Neuron (in vitro differentiated cells): Measurements from ENCODE around the gene MTG1.
"Not testable (repeated sequence)": the region's sequence is repeated elsewhere in the genome, so short reads cannot be mapped to it uniquely, and the experiment has no call there.

ENCODE experiments used
- H2AFZ ChIP-seq: one replicate; pipeline ENCODE4 v1.6.1; 2013; ENCODE audit warnings: low read depth, mild to moderate bottlenecking, inconsistent platforms, low read length, moderate library complexity
- H3K27me3 ChIP-seq: one replicate; pipeline ENCODE4 v1.6.1; 2013; ENCODE audit warnings: low read length; ENCODE audit not compliant: insufficient read depth
- H3K36me3 ChIP-seq: one replicate; pipeline ENCODE4 v1.6.1; 2013; ENCODE audit warnings: low read length; ENCODE audit not compliant: insufficient read depth
- H3K4me1 ChIP-seq: one replicate; pipeline ENCODE4 v1.6.1; 2013; ENCODE audit warnings: low read length; ENCODE audit not compliant: insufficient read depth
- H3K4me3 ChIP-seq: 2 replicates; pipeline ENCODE4 v1.5.1; 2013; ENCODE audit warnings: mild to moderate bottlenecking, low read length, moderate library complexity
- H3K9me3 ChIP-seq: one replicate; pipeline ENCODE4 v1.6.1; 2013; ENCODE audit warnings: low read length

MTG1 gene

GRCh38 chr10:133420579-133420978 lies 26.6 kb downstream of the MTG1 start:
- Histone ChIP-seq H3K36me3 (peaks cover 29% of the 10 kb centered on the region), H3K4me1 (no peaks in the 10 kb centered on the region)

GRCh38 chr10:133421336-133422222 lies 27.6 kb downstream of the MTG1 start:
- Histone ChIP-seq H3K27me3 (no peaks in the 10 kb centered on the region), H3K4me3 (no peak overlapping the region), H3K36me3 (peaks cover 23% of the 10 kb centered on the region), H2AFZ (no peak overlapping the region), H3K4me1 (no peaks in the 10 kb centered on the region), H3K9me3 (peaks cover 2% of the 10 kb centered on the region)

More at GRCh38 chr10:133420579-133420978, 26.6 kb downstream of the MTG1 start:
- H2AFZ ChIP-seq: no peak overlapping the region
- H3K4me3 ChIP-seq: no peak overlapping the region
- H3K27me3 ChIP-seq: no peaks in the 10 kb centered on the region
- H3K9me3 ChIP-seq: peaks cover 6% of the 10 kb centered on the region

- no peaks in the 10 kb centered on the region for H3K4me1 ChIP-seq
- H3K36me3 ChIP-seq: peaks cover 23% of the 10 kb centered on the region
- no peaks in the 10 kb centered on the region for H3K27me3 ChIP-seq
- H3K9me3 ChIP-seq: peaks cover 2% of the 10 kb centered on the region
- no peak overlapping the region for H2AFZ ChIP-seq
- H3K4me3 ChIP-seq: no peak overlapping the region
Observed at GRCh38 chr10:133422223-133422806, 28.4 kb downstream of the MTG1 start.

GRCh38 chr10:133422807-133423771 lies 29.1 kb downstream of the MTG1 start:
- Histone ChIP-seq H3K9me3 (peaks cover 2% of the 10 kb centered on the region), H3K4me1 (no peaks in the 10 kb centered on the region), H3K27me3 (no peaks in the 10 kb centered on the region), H2AFZ (no peak overlapping the region), H3K36me3 (peaks cover 23% of the 10 kb centered on the region), H3K4me3 (no peak overlapping the region)

GRCh38 chr10:133424102-133424501 lies 30.1 kb downstream of the MTG1 start:
- H3K4me1 ChIP-seq, H3K9me3 ChIP-seq, H2AFZ ChIP-seq, H3K27me3 ChIP-seq, H3K4me3 ChIP-seq: not testable (repeated sequence)
- peaks cover 16% of the 10 kb centered on the region for H3K36me3 ChIP-seq

GRCh38 chr10:133424601-133425000 lies 30.6 kb downstream of the MTG1 start, which contains the start of gene SPRN:
Gene SPRN, minus strand, starts transcription at chr10:133424625. Its CDS starts 944 bp downstream, at chr10:133423681.
- not testable (repeated sequence) for H3K9me3 ChIP-seq, H3K4me3 ChIP-seq, H3K27me3 ChIP-seq, H3K4me1 ChIP-seq, H2AFZ ChIP-seq
- H3K36me3 ChIP-seq: peaks cover 11% of the 10 kb centered on the region

GRCh38 chr10:133429571-133429970 lies 35.6 kb downstream of the MTG1 start:
- H3K27me3 ChIP-seq, H3K4me3 ChIP-seq, H3K4me1 ChIP-seq, H3K9me3 ChIP-seq, H2AFZ ChIP-seq, H3K36me3 ChIP-seq: not testable (repeated sequence)

GRCh38 chr10:133431888-133432613 lies 38.1 kb downstream of the MTG1 start:
- H3K4me1 ChIP-seq, H2AFZ ChIP-seq, H3K36me3 ChIP-seq, H3K27me3 ChIP-seq, H3K9me3 ChIP-seq, H3K4me3 ChIP-seq: not testable (repeated sequence)

GRCh38 chr10:133432789-133433188 lies 38.8 kb downstream of the MTG1 start:
- H2AFZ ChIP-seq, H3K9me3 ChIP-seq, H3K27me3 ChIP-seq, H3K36me3 ChIP-seq, H3K4me1 ChIP-seq, H3K4me3 ChIP-seq: not testable (repeated sequence)

- Histone ChIP-seq H3K27me3 (no peaks in the 10 kb centered on the region), H3K4me1 (no peaks in the 10 kb centered on the region)
Observed at GRCh38 chr10:133438711-133439273, 44.8 kb downstream of the MTG1 start.

GRCh38 chr10:133439517-133440461 lies 45.8 kb downstream of the MTG1 start:
- Histone ChIP-seq H2AFZ (no peak overlapping the region), H3K27me3 (no peaks in the 10 kb centered on the region), H3K36me3 (no peaks in the 10 kb centered on the region), H3K9me3 (peaks cover 3% of the 10 kb centered on the region), H3K4me3 (no peak overlapping the region), H3K4me1 (no peaks in the 10 kb centered on the region)

More at GRCh38 chr10:133438711-133439273, 44.8 kb downstream of the MTG1 start:
- Histone ChIP-seq H3K9me3 (no peaks in the 10 kb centered on the region), H3K36me3 (no peaks in the 10 kb centered on the region), H3K4me3 (no peak overlapping the region), H2AFZ (no peak overlapping the region)
